ENCODE results near the gene DIAPH2. TPM values are rescaled to one million over a fixed set of nuclear protein-coding genes. Genes with fewer than 3 reads are reported as not detected.
A peak's percentile ranks its signal among the peaks of the same experiment; 100 is the strongest.

Gene DIAPH2
- total RNA-seq, 1 donor from 2014 or later, result 7.9 TPM

GRCh38 chrX:97027384-97027922 lies 342.8 kb downstream of the DIAPH2 start:
- DNase-seq (ENCODE audit: low read depth), result no peak

DNA sequence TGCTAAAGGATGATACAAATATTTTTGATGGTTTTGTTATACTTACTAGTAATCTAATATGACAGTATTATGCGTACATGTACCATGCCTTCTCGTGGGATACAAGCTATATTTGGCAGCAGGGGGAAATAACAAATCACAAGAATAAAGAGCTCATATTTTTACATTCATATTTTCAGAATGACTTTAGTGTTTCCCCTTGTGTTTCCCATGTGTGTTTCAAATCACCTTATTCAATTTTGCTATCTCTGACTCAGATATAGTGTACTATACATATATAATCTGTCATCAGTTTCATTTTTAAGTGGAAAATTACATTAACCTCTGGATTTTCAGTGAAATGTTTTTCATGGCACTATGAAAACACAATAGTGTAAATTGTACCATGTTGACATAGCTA lies 345.8 kb downstream of the DIAPH2 start:
- FAIRE-seq (no peak), DNase-seq (ENCODE audit: low read depth) (no peak)
- no peaks in the 10 kb centered on the region for H3K27me3 ChIP-seq (ENCODE audit: control insufficient read depth, insufficient read depth, low read length)
- H3K4me3 ChIP-seq (ENCODE audit: low read depth, low read length), result no peak overlapping the region
- no peaks in the 10 kb centered on the region for H3K36me3 ChIP-seq (ENCODE audit: control insufficient read depth, insufficient read depth, low read length)
- no peak for TF ChIP-seq CTCF (IDR thresholded peaks at IDR 0.05; ENCODE audit: insufficient read depth, low read length, severe bottlenecking)

More at GRCh38 chrX:97027384-97027922, 342.8 kb downstream of the DIAPH2 start:
- Histone ChIP-seq H3K27me3 (ENCODE audit: control insufficient read depth, insufficient read depth, low read length) (no peaks in the 10 kb centered on the region), H3K4me3 (ENCODE audit: low read depth, low read length) (no peak overlapping the region), H3K36me3 (ENCODE audit: control insufficient read depth, insufficient read depth, low read length) (no peaks in the 10 kb centered on the region)
- FAIRE-seq, result no peak
- TF ChIP-seq CTCF (IDR thresholded peaks at IDR 0.05; ENCODE audit: insufficient read depth, low read length, severe bottlenecking), result no peak

- Histone ChIP-seq H3K27me3 (ENCODE audit: control insufficient read depth, insufficient read depth, low read length) (no peaks in the 10 kb centered on the region), H3K4me3 (ENCODE audit: low read depth, low read length) (no peak overlapping the region), H3K36me3 (ENCODE audit: control insufficient read depth, insufficient read depth, low read length) (no peaks in the 10 kb centered on the region)
- DNase-seq (ENCODE audit: low read depth), result no peak
- no peak for FAIRE-seq
- TF ChIP-seq CTCF (IDR thresholded peaks at IDR 0.05; ENCODE audit: insufficient read depth, low read length, severe bottlenecking), result no peak
Observed at GRCh38 chrX:97030947-97031346, 346.3 kb downstream of the DIAPH2 start.

DNA sequence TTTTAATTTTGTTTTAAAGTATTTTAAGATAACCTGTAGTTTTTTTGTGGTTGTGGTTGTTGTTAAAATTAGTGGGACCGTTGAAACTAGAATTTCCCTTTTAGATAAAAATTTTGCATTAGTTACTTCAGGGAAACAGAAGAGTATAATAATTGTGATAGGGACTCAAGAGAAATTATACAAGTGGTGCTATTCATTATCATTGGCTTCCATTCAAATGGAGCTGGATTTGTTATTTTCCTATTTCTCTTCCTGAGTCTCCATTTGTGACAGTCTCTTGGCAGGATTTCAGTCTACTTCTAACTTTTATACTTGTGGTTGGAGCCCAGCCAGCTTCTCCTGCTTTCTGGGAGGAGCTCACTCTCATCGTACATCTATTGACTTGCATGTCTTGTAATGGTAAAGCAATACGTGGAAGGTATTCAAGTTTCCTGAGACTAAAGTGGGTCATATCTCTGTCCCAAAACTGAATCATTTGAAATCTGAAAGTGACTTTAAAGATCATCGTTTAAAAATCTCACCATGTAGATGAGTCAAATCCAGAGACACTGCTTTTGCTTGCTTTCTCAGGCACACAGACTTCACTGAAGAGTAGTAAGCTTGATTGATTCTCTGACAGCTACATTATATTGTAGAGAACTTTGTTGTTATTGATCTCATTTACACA lies 354.9 kb downstream of the DIAPH2 start:
- H3K4me3 ChIP-seq (ENCODE audit: low read depth, low read length), result no peak overlapping the region
- no peaks in the 10 kb centered on the region for H3K27me3 ChIP-seq (ENCODE audit: control insufficient read depth, insufficient read depth, low read length)
- no peak for TF ChIP-seq CTCF (IDR thresholded peaks at IDR 0.05; ENCODE audit: insufficient read depth, low read length, severe bottlenecking)
- DNase-seq (ENCODE audit: low read depth) (peak; percentile 29), FAIRE-seq (no peak)
- no peaks in the 10 kb centered on the region for H3K36me3 ChIP-seq (ENCODE audit: control insufficient read depth, insufficient read depth, low read length)

DNA sequence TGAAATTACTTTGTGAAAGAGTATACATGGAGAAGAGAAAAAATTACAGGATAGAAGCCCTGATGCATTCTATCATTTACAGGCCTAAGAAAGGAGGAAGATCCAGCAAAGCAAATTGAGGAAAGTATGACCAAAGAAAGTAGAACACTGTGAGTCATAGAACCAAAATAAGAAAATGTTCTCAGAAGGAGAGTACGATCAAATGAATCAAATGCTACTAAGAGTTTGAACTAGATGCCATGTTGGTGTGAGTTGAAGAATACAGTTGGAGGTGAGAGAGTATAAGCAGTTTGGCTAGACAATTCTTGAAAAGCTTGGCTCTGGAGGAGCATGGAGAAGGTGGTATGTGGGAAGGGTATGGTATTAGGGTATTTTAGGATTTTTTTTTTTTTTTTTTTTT lies 360.8 kb downstream of the DIAPH2 start:
- no peak for TF ChIP-seq CTCF (IDR thresholded peaks at IDR 0.05; ENCODE audit: insufficient read depth, low read length, severe bottlenecking)
- FAIRE-seq, result no peak
- no peak for DNase-seq (ENCODE audit: low read depth)
- Histone ChIP-seq H3K27me3 (ENCODE audit: control insufficient read depth, insufficient read depth, low read length) (no peaks in the 10 kb centered on the region), H3K4me3 (ENCODE audit: low read depth, low read length) (no peak overlapping the region), H3K36me3 (ENCODE audit: control insufficient read depth, insufficient read depth, low read length) (no peaks in the 10 kb centered on the region)

DNA sequence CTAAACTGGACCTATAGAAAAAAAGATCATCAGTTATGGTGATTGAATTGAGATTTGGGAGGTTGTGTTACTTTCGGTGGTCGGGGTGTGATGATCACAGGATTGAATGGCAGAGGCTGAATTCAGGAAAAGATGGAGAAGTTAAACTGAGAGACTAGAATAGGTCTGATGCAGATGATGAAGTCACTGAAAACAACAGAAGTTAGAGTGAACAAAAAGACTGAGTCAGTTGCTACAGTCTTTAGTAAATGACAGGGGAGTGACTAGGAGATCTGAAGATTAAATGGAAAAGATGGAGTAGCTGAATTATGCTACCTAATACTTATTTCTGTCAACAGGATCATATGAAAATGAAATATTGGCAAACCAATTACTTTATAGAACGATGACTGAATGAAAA lies 362.2 kb downstream of the DIAPH2 start:
- Histone ChIP-seq H3K4me3 (ENCODE audit: low read depth, low read length) (no peak overlapping the region), H3K36me3 (ENCODE audit: control insufficient read depth, insufficient read depth, low read length) (no peaks in the 10 kb centered on the region), H3K27me3 (ENCODE audit: control insufficient read depth, insufficient read depth, low read length) (no peaks in the 10 kb centered on the region)
- FAIRE-seq (no peak), DNase-seq (ENCODE audit: low read depth) (no peak)
- TF ChIP-seq CTCF (IDR thresholded peaks at IDR 0.05; ENCODE audit: insufficient read depth, low read length, severe bottlenecking), result no peak
